HG02973 (cell line): ENCODE measurements around the gene ZNF446.
"Not testable (repeated sequence)": the region's sequence is repeated elsewhere in the genome, so short reads cannot be mapped to it uniquely, and the experiment has no call there.

Experiments
- ATAC-seq: cut with Tn5 transposase; IDR thresholded peaks from one replicate; pipeline ENCODE4 v1.9.1; 2021; ENCODE audit warnings: moderate library complexity; ENCODE audit not compliant: unreplicated experiment

Gene ZNF446

DNA sequence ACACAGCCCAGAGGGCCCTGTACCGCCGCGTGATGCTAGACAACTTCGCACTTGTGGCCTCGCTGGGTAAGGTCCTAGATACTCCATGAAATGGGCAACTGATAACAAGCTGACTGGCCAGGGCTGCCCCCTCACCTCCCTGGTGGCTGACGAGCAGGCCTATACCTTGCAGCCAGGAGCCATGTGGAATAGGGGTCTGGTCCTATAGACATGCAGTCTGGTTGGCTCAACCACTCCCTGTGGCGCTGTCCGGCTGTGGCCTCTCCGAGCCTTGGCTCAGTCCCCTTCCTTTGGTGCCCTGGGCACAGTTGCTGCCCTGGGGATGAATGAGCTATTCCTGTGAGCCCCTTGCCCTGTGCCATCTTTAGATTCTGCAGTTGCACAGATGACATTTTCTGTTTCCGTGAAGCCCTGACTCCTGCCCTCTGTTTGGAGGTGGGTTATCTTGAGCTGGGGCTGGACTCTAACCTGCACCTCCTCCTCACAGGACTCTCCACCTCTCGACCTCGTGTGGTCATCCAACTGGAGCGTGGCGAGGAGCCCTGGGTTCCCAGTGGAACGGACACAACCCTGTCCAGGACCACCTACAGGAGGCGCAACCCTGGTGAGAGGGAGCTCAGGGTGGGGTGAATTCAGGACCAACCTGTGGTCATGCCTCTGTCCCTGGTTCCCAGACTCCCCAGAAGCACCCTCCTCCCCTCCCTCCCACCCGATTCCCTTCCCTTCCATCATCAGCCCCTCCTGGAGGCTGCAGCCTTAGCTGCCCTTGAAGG lies 6.7 kb upstream of the ZNF446 start:
- no peak for ATAC-seq

DNA sequence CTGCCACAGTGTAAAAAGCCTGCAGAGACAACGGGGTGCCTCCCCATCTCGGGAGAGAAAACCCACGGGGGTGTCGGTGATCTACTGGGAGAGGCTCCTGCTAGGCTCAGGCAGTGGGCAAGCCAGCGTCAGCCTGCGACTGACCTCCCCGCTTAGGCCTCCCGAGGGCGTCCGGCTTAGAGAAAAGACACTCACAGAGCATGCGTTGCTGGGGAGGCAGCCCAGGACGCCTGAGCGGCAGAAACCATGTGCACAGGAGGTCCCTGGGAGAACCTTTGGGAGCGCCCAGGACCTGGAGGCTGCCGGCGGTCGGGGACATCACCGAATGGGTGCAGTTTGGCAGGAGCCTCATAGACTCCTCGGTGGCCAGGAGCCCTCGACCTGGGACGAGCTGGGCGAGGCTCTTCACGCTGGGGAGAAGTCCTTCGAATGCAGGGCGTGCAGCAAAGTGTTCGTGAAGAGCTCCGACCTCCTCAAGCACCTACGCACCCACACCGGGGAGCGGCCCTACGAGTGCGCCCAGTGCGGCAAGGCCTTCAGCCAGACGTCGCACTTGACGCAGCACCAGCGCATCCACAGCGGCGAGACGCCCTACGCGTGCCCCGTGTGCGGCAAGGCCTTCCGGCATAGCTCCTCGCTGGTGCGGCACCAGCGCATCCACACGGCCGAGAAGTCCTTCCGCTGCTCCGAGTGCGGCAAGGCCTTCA lies 5.2 kb upstream of the ZNF446 start:
- not testable (repeated sequence) for ATAC-seq

DNA sequence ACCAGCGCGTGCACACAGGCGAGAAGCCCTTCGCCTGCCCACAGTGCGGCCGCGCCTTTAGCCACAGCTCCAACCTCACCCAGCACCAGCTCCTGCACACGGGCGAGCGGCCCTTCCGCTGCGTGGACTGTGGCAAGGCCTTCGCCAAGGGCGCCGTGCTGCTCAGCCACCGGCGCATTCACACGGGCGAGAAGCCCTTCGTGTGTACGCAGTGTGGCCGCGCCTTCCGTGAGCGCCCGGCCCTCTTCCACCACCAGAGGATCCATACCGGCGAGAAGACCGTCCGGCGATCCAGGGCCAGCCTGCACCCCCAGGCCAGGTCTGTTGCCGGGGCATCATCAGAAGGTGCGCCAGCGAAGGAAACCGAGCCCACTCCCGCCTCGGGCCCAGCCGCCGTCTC lies 4.4 kb upstream of the ZNF446 start:
- no peak for ATAC-seq

DNA sequence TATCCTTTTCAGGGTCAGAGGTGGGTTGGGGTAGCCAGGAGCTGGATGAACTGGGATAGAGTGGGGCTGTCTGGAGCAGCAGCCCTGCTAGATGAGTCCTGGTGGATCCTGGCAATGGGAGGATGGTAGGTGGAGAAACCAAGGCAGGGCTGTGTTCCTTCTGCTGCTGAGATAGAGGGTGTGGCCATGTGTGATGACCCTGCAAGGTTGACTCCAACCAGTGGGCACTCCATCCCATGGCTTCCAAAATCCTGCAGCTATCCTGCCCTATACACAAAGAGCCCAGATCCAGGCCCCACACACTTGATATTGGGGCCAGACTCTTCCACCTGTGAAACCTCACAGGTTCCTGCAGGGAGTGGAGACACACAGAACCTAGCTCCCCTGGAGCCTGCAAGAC lies 2.4 kb upstream of the ZNF446 start:
- ATAC-seq, result no peak

DNA sequence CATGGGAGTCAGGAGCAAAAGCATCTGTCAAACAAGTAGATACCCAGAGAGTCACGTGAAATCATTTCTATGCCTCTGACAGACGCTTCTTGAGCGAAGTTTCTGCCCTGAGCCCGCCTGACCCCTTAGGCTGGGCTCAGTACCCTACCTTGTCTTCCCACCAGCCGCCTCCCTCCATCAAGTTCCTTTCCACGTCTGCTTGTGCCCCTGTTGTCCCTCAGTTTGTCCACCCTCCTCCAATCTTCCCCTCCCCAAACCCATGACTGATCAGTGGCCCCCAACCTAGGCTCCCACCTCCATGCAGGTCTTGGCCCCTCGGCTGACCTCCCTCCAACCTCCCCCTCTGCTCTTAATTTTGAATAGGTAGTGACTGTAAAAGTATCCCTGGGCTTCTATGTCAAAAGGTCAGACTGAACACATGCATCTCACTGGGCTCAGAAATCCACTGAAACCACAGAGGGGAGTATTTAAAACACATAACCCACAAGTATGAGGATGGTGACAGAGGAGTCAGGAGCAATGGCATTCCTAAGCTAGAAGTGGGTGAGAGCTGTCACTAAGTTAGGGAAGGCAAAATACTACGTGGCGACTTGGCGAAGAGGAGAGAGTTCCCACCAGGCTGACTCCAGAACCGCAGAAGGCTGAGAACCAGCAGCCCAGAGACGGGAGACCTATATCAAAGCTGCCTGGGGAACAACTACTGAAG lies 1.7 kb upstream of the ZNF446 start:
- no peak for ATAC-seq

DNA sequence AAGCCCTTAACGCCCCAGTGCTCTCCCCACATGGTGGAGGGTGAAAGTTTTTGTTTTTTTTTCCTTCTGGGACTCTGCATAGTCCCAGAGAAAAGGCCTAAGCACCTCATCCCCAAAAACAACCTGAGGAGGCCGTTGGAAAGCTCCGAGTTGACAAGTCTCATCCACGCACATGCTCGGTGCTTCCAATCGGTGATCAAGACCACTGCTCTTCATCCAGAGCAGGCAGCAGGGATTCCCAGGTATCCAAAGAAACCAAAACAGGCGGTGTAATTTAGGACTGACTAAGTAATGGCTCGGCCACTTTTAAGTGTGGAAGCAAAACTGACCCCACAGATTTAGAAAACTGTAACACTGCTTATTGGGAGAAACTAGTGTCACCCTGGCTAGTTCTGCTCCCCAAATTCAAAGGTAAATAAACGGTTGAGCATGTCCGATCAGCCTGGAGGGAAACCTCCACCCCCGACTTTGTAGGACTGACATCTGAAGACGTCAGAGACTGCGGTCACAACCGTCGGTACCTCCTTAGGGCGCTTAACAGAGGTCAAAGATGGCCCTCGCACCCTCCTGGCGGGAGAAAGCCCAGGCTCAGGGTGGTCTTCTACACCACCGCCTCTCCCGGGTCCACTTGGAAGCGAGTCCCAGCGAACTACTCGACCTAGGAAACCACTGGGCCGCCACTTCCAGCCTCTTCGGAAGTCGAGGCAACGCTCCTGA lies 997 bp upstream of the ZNF446 start:
- peak; percentile 3 for ATAC-seq

DNA sequence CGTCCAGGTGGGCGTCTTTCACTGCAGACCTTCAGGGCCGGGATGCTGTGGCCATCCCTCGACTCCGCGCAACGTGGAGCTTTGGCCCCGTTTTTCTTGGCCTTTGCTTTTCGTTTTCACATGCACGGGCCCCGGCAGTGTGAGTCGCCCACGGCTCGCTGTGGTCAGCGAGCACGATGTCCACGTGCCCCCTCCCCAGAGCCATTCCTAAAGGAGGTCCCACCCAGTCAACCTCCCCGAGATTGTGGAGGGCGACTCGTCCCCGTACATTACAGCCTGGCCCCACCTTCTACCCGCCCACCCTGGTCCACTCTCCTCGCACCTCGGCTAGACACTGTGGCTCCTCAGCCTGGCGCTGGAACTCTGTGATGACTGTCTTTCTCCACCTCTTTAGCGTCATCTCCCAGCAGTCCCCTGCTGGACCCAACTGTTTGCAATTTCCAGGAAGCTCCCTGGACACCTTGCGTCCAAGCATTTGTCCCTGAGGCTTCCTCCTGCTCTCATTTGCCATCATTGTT lies 405 bp downstream of the ZNF446 start:
- ATAC-seq, result no peak

DNA sequence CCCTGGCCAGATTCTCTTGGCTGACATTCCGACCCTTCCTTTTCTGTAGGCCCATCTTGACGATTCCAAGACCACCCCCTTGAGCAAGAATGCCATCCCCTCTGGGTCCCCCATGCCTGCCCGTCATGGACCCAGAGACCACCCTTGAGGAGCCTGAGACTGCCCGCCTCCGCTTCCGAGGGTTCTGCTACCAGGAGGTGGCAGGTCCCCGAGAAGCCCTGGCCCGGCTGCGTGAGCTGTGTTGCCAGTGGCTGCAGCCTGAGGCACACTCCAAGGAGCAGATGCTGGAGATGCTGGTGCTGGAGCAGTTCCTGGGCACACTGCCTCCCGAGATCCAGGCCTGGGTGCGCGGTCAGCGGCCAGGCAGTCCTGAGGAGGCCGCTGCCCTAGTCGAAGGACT lies 978 bp downstream of the ZNF446 start:
- ATAC-seq, result no peak

DNA sequence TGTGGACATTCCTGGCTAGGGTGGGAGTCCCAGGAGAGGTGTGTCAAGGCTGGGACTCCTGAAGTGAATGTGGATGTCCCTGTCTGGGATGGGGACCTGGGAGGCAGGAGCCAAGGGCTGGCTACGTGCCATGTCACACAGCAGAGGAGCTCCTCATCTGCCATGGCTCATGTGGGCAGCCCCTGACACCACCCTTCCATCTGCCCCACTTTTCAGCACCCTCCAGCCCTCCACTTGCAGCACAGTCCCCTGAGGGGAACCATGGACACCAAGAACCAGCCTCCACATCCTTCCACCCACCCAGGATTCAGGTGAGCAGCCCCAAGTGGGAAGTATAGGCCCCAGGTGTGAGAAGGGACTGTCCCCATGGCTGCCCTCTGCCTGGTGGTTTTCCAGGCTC lies 1.7 kb downstream of the ZNF446 start:
- ATAC-seq, result no peak

DNA sequence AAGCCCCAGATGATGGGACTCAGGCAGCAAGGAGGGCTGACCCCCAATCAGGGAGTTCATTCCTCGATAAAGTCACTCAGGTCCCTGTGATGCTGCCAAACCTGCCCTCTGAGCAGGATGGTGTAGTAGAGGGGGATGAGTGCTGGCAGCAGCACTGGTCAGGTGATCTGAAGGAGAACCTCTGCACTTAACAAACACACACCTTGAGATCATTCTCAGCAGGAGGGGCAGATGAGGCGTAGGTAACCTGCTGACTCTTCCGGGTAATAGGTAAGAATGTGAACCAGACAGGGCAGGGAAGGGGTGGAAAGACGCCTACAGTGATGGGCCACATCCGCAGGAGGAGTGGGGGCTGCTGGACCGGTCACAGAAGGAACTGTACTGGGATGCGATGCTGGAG lies 3.2 kb downstream of the ZNF446 start:
- ATAC-seq, result no peak

DNA sequence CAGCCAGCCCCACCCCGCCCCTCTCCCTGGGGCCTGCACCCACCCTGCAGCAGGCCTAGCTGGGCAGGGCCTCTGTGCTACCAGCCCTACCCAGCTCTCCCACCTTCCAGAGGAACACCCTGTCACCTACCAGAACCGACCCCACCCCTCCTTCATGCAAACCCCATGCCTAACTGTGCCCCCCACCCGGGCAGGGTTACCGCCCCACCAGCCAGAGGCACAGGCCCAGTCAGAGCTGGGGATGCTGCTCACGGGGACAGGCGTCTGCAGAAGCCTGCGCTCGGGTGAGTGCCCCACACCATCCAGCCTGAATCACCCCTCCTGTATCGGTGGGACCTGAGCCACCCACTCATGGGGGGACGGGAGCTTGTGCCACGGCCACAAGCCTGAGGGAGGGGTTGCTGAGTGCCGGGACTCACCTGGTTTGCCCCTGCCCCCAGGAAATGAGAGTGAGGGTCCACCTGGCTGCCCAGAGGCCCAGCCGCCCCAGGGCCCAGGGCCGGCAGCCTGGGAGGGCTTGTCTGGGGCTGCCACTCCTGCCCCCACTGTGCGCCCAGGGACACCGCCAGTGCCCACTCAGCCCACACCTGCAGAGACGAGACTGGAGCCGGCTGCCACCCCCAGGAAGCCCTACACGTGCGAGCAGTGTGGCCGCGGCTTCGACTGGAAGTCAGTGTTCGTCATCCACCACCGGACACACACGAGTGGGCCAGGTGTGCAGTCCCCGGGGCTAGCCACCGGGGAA lies 3.8 kb downstream of the ZNF446 start:
- ATAC-seq, result no peak

DNA sequence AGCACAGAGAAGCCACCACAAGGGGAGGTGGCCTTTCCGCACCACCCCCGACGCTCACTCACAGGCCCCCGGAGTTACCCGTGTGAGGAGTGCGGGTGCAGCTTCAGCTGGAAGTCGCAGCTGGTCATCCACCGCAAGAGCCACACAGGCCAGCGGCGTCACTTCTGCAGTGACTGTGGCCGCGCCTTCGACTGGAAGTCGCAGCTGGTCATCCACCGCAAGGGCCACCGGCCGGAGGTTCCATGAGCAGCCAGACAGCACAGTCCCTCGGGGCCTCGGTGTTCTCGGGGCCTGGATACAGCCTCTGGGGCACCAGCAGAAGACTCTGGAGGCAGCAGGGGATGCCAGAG lies 4.3 kb downstream of the ZNF446 start:
- ATAC-seq, result no peak

DNA sequence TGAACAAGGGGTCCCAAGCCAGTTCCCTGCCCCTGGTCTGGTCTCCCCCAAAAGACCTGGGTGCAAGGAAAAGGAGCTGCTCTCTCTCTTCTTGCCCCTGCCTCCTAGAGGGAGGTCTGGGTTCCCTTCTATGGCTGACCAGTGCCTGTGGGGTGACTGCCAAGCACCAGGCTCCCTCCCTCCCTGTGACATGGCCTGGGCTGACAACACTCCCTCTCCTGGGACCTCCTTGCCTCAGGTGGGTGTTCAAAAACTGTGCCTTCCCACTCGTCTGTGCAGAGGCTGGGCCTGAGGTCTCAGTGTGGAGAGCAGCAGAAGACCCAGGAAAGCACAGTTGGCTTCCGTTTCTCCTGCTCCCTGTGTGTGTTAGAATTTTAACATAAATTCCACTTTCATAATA lies 4.7 kb downstream of the ZNF446 start:
- ATAC-seq, result no peak

DNA sequence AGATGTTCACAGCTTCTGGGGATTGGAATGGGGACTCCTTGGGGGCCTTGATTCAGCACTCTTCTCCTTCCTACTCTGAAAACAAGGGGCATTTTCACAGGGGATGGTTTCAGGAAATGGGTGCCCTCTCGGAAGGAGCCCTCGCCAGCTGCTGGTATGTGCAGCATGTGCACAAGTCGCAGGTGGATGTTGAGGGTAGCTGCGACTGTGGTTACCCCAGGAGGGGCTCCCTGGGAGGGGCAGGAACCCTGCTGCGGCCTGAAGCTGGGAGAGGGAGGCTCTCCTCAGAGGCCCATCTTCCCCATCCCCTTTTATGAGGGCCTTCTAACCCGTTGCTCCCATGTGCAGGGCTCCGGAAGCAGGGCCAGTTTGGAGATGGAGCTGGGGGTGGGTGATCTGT lies 6.2 kb downstream of the ZNF446 start:
- ATAC-seq, result no peak

DNA sequence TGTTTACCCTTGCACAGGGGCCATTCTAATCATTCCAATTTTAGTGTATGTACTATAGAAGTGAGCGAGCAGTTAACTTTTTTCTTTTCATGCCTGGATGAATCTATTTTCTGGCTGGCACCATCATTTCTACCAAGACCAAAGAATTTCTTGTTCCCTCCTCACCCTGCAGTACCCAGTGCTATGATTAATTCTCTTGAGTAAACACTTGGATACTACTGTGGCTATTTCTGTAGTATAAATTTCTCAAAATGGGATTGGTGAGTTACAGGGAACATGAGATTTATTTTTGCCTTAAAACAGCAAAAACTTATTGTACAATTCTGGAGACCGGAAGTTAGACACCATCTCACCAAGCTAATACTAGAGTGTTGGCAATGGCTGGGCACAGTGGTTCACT lies 7.6 kb downstream of the ZNF446 start:
- ATAC-seq, result no peak

DNA sequence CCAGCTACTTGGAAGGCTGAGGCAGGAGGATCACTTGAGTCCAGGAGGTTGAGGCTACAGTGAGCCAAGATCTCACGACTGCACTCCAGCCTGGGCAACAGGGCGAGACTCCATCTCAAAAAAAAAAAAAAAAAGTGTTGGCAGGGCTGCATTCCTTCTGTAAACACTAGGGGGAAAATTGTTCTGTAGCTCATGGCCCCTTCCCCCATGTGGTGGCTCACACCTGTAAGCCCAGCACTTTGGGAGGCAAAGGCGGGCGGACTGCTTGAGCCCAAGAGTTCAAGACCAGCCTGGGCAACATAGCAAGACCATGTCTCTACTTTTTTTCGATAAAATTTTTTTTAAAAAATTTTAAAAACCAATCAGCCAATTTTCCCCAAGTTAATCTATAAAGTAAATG lies 8.2 kb downstream of the ZNF446 start:
- ATAC-seq, result not testable (repeated sequence)

DNA sequence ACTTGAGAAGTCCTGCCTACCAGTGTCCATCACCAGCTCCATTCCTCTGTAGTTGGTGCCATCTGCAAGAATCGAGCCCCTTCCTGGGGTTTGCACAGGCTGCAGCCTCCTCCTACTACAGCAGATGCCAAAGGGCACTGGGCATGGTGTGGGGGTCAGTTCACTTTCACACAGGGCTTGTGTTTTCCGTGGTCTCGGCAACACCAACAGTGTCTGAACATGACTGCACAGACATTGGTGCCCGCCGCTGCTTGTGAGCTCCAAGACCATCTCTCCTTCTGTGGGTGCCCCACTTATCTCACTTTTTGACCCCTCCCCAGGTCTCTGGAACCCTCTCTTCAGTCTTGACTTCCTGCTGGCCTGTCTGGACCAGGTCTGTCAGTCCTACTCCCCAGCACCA lies 15.2 kb downstream of the ZNF446 start:
- ATAC-seq, result no peak

DNA sequence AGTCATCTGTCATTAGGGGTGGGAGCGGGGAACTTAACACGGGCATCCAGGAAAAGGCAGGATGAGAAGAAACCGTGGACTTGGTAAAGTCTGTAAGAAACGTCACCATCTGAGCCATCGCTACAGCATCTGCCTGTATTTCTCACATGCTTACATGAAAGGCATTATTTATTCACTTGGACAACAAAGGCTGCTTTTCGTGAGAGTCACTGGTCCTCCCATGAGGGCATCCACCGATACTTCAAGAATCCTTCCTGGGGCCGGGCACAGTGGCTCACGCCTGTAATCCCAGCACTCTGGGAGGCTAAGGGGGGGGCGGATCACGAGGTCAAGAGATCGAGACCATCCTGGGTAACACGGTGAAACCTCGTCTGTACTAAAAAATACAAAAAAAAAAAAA lies 16.1 kb downstream of the ZNF446 start:
- no peak for ATAC-seq

DNA sequence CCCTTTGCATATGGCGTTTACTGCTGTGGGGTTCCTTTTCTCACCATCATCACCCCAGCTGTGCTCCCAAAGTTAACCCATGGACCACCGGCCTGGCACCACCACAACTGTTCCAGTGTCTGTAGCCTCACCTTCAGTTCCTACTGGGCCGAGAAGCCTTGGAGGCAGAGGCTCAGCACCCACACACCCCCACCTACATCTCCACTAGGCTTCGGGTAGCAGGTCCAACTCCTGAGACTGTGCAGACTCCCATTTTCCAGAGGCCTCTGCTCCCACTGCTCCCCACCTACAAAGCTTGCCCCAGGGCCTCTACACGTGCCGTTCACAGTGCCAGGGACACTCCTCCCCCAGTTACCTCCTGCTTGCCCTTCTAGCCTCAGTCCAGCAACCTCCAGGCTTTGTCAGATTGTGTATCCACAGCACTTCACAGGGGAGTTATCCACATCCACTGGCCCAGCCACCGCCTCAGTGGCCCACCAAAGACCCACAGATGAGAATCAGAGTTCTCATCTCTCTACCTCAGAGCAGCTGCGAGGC lies 21.6 kb downstream of the ZNF446 start:
- ATAC-seq, result no peak

DNA sequence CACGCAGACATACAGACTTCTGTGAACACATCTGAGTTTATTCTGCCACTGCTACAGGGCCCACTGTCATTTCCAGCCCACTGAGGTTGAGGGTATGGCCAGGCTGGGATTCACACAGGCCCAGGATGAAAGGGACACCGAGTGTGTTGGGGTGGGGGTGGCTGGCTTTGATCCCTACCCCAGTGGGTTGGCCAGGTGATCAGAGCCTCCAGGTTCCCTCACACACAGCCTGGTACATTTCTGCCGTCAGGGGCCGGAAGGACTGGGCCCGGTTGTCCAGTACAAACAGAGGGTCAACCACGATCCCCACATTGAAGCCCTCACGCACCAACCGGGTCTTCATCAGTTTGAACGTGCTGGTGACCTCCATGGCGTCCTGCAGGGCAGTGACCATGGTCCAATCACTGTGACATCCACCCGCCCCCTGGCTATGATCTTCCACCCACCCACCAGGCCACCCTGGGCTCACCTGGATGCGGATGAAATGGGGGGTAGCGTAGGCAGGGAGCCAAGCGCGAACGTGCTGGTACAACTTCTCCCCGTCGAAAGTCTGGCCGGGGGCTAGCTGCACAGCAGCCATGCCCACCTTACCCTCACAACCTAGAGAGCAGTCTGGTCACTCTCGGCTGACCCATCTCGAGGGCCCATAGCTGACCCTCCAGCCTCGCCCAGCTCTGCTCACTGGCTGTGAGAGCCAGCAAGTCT lies 22.3 kb downstream of the ZNF446 start:
- ATAC-seq, result no peak
